Forelimb muscle (tissue), 1 donor: Measurements from ENCODE around the gene IL17RE. TPM values are rescaled to one million over a fixed set of nuclear protein-coding genes. Genes with fewer than 3 reads are reported as not detected.

Experiments used
- DNase-seq: peaks from one replicate; pipeline ENCODE4 v3.0.0-alpha.2; 2013; ENCODE audit warnings: low read depth
- polyA plus RNA-seq: library from polyadenylated mRNA; unstranded; fragments of 120-200 nt; gene quantifications from one replicate; pipeline ENCODE4 v1.2.1, GENCODE V29; 2013; ENCODE audit not compliant: insufficient read length

Gene IL17RE
- polyA plus RNA-seq, 1 donor = 1.8 TPM

GRCh38 chr3:9906480-9906879, 3.8 kb downstream of the IL17RE start:
- DNase-seq = no peak

DNA sequence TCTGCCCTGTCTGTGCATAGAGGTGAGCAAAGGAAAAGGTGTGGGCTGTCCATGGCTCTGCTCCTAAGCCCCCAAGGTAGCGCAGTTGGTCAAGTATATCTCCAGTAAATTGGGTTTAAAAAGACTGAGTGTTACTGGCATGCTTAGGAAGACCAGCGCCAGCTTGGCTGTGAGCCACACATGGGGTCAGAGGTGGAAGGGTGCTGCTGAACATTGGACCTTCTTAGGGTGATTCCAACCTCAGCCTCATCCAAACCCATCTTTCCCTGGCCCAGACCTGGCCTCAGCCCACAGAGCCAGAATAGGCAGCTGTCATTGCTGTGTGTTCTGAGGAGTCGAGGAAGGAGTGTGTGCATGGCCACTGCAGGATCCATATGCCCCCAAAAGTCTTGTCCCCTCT, 5.6 kb downstream of the IL17RE start:
- no peak for DNase-seq

DNA sequence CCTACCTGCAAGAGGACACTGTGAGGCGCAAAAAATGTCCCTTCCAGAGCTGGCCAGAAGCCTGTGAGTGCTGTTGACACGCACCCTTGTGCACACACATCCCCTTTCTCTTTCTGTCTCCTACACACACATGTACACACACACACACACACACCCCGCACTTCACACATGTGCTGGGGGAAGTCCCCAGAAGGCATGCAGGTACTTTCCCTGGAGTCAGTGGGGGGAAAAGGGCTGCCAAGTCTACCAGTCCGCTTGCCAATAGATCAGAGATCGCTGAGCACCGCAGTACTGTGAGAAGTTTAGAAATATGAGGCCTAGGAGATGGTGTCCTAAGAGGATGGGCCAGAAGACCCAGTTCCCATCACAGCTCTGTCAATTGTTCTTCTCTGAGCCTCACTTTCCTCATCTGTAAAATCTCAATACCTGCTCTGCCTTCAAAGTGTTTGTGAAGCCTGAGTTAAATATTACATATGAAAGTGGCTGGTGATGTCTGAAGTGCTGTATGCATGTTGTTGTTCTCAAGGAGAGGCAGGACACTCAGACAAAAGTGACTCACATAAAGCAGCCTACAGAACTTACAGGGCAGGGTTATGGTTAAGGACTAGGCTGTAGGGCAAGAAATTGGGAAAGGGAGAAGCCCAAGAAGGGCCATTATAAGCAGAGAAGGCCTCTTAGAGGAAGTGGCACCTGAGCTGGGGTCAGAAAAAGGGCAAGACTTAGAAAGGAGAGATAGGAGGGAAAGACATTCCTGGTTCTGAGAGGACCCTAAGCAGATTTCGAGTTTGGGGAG, 6.8 kb downstream of the IL17RE start:
- DNase-seq = no peak

DNA sequence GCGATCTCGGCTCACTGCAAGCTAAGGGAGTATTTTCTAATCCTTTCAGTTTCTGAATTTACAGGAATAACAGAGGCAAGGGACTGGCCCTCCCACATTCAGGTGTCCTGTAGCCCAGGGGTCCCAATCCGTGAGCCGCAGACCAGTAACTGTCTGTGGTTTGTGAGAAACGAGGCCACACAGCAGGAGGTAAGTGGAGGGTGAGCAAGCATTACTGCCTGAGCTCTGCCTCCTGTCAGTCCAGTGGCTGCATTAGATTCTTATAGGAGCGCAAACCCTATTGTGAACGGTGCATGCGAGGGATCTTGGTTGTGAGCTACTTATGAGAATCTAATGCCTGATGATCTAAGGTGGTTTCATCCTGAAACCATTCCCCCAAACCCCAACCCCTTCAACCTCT, 9.2 kb downstream of the IL17RE start:
- DNase-seq = no peak

DNA sequence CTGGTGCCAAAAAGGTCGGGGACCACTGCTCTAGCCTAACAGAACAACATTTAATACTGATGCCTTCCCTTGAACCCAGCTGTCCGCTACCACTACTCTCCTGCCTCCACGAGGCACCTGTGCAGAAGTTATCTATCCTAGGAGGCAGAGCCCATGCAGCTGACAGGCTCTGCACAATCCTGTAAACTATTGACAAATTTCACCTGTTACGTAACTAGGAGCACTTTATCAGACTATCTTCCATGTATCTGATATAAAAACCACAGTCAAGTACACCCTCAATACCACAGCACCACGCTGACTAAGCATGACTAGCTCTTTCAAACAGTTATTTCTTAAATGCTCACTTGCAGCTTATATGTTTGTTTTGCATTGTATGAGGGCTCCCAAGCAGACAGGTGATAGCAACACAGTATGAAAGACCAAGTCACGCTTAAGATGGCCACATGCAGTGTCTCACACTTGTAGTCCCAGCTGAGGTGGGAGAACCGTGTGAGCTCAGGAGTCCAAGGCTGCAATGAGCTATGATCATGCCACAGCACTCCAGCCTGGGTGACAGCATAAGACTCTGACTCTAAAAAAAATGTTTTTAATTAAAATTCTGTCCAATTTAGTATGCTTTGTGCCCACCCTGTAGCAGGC, 9.8 kb downstream of the IL17RE start:
- no peak for DNase-seq

- no peak for DNase-seq
Observed at GRCh38 chr3:9913601-9914000, 11.0 kb downstream of the IL17RE start.

DNA sequence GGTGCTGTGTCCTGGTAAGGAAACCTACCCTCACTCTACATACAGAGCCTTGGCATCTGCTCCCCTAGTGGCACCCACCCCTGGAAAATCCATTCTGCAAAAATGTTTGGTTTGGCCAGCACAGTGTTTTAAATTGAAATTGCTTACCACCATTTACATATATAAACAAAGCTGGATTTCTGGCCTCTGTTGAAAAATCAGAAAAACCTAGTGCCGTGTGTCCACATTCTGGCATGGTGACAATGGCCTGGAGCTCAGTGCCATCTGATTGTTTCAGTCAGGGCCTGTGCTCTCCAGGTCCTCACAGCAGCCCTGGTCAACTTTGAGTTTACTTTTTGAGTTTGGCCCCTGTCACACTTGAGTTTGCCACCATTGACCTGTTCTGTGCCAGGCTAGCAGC, 11.4 kb downstream of the IL17RE start:
- DNase-seq = no peak

- no peak for DNase-seq
Observed at GRCh38 chr3:9914559-9915253, 12.1 kb downstream of the IL17RE start.

- no peak for DNase-seq
Observed at GRCh38 chr3:9915254-9916141, 12.8 kb downstream of the IL17RE start.

- no peak for DNase-seq
Observed at GRCh38 chr3:9916346-9916733, 13.7 kb downstream of the IL17RE start.

GRCh38 chr3:9916734-9917680, 14.4 kb downstream of the IL17RE start, which contains the start of gene IL17RC:
Gene IL17RC, plus strand, starts transcription at chr3:9917098. Its CDS starts 218 bp downstream, at chr3:9917316.
- peak; percentile 84 for DNase-seq

DNA sequence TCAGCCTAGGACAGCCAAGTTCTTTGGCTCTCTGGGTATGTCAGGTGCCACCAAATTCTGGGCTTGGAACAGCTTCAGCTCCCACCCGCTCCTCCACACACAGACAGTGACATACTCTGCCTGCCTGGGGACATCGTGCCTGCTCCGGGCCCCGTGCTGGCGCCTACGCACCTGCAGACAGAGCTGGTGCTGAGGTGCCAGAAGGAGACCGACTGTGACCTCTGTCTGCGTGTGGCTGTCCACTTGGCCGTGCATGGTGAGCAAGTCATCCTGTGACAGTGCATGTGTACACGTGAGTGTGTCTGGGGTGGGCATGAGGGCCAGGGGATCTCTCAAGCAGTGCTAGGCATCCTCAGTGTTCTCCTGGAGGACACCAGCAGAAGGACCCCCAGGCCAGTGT, 15.2 kb downstream of the IL17RE start:
- DNase-seq = no peak

- DNase-seq = no peak
Observed at GRCh38 chr3:9918261-9919038, 15.8 kb downstream of the IL17RE start.

GRCh38 chr3:9928158-9928557, 25.5 kb downstream of the IL17RE start:
- no peak for DNase-seq

GRCh38 chr3:9930804-9931418, 28.3 kb downstream of the IL17RE start:
- DNase-seq = no peak

DNA sequence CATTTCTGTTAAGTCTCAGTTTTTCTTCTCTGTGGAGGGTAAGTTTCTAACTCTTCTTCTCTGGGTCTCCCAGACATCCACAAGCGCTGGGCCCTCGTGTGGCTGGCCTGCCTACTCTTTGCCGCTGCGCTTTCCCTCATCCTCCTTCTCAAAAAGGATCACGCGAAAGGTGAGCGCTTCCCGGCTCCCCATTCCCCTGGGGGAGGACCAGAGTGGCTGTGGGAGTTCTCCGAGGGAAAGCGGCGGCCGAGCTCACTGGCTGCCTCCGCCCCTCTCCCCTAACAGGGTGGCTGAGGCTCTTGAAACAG, 29.8 kb downstream of the IL17RE start:
- DNase-seq = no peak

- DNase-seq = no peak
Observed at GRCh38 chr3:9932843-9933560, 30.4 kb downstream of the IL17RE start.

DNA sequence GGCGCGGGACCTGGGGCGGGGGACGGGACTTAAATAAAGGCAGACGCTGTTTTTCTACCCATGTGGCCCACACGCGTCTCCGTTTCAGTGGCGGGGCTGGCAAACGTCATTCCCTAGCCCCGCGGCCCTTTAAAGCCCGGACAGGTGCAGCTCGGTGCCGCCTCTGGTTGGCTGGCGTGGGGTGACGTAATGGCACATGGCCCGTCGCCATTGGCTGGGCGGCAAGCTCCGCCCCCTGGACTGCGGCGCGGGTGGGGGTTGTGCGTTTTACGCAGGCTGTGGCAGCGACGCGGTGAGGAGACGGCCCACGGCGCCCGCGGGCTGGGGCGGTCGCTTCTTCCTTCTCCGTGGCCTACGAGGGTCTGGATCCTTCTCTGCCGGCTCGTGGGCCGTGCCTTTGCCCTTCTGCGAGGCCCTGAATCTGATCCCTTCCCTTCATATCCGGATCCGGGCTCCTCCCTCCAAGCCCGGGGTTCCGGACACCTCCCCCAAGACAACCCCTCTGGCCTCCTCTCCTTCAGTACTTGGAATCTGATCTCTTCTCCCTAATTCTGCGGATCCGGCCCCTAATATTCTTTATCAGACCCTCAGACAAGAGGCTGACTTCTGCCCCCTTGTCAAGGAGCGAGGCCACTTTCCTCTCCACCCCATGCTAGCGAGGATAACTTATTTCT, 31.1 kb downstream of the IL17RE start, which contains the start of gene CRELD1:
CRELD1 (plus strand) TSS at position 274 of the 674 bp plus-strand sequence. CDS start 605 bp downstream, outside the sequence.
- DNase-seq = peak; percentile 74
